ENCODE data around the gene SH3GLB2. TPM values are rescaled to one million over a fixed set of nuclear protein-coding genes. Genes with fewer than 3 reads are reported as not detected.

SH3GLB2 gene
- total RNA-seq, 1 donor from 2014 or later, result 63.8 TPM

DNA sequence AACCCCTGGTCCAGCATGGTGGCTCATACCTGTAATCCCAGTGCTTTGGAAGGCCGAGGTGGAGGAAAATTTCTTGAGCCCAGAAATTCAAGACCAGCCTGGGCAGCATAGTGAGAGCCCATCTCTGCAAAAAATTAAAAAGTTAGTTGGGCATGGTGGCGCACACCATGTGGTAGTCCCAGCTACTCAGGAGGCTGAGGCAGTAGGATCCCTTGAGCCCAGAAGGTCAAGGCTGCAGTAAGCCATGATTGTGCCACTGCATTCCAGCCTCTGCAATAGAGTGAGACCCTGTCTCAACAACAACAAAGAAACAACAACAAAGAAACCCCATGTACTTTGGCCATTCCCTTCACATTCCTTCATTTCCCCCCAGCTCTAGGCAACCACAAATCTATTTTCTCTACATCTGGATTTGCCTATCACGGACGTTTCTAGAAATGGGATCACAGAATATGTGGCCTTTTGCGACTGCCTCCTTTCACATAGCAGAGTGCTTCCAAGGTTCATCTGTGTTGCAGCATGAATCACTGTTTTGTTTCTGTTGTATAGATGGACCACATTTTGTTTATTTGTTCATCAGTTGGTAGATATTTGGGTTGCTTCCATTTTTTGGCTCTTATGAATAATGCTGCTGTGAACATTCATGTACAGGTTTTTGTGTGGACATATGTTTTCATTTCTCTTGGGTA lies 26.2 kb upstream of the SH3GLB2 start:
- DNase-seq (ENCODE audit: extremely low read depth, low read depth, low spot score), result no peak

- DNase-seq (ENCODE audit: extremely low read depth, low read depth, low spot score), result no peak
Measured at GRCh38 chr9:129053020-129053419, 24.9 kb upstream of the SH3GLB2 start.

DNA sequence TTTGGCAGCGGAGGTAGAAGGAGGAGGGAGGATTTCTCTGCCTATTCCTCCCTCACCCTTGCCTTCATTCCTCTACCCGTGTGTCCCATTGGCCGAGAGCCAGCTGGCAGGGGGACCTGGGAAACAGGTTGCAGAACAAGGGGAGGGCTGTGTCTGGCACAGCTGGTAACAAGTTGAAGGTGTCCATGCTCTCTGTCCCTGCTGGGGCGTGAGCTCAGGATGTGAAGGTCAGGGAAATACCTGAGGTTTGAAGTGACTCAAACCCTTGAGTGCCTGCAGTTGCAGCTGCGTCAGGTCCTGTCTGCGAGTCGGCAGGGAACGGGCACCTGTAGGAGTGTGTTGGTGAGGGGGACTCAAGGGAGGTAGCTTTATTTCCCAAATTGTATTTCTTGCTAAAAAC lies 24.5 kb upstream of the SH3GLB2 start:
- DNase-seq (ENCODE audit: extremely low read depth, low read depth, low spot score), result no peak

- DNase-seq (ENCODE audit: extremely low read depth, low read depth, low spot score), result no peak
Measured at GRCh38 chr9:129042016-129042415, 13.9 kb upstream of the SH3GLB2 start.

DNA sequence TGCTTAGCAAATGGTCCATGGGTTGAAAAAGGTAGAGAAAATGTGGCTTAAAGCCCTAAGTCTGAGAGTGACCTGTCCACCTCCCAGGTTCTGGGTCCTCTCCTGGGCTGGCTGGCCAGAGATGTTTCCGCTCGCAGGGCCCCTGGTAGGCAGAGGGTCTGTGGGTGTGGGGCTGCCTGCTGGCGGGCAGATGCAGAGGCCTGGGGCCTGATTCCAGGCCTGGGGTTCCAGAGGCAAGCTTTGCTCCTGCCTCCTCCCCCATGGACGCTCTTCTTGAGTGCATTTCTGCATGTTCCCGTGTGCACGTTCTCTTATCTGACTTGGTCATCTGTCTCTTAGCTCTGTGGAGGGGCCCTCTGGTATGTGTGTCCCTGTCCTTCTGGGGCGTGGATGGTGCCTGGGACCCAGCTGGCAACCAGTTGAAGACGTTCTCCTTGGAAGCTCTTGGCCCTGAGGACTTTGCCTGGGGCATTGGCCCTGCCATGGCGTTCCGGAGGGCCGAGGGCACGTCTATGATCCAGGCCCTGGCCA lies 12.0 kb upstream of the SH3GLB2 start:
- DNase-seq (ENCODE audit: extremely low read depth, low read depth, low spot score), result no peak

- DNase-seq (ENCODE audit: extremely low read depth, low read depth, low spot score), result no peak
Measured at GRCh38 chr9:129038109-129038852, 10.2 kb upstream of the SH3GLB2 start.

DNA sequence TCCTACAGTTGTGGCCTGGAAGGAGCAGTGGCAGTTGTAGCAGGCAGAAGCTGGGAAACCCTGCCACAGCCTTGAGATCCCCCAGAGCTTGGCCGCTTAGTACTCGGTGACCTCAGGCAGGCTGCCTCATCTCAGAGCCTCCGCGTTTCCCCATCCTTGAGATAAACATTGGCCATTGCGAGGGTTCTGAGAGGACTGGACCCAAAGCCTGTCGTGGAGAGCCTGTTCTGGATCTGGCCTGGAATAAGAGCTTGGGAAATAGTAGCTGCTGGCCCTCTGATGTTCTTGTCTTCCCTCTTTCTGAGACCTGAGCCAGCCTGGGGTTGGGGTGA lies 9.6 kb upstream of the SH3GLB2 start:
- no peak for DNase-seq (ENCODE audit: extremely low read depth, low read depth, low spot score)

DNA sequence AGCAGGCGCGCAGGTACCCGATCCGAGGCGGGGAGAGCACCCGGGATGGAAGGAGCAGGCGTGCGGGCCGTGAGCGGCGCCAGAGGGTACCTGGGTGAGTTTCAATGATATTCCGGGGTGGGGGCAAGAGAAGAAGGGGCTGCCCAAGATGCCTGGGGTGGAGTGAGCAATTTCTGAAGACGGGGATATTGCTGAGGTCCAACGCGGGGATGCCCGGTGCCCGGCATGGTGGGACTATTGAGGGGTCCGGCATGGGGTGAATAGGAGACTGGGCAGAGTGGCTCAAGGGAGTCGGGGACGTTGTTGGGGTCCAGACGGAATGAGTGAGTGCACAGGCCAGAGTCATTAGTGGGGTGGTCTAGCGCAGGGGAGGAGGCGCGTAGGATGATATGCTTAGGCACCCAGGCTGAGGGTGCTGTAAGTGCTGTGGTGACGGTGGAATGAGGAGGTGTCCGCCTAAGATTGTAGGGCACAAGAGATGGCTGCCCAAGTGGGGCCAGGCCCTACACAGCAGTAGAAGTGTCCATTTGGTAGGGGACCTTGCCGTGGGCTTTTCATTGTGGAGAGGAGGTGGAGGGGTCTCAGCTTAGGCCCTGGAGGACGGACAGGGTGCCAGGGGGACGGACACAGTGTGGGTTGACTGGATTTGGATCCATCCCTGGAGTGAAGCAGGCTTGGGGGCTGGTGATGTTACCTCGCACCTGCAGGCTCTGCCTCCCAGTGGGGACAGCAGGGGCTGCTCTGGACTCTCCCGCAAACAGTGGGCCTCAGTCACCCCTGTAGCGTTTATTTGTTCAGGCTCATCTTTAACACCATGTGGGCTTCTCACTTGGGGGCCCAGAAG lies 9.0 kb upstream of the SH3GLB2 start:
- DNase-seq (ENCODE audit: extremely low read depth, low read depth, low spot score), result no peak

- DNase-seq (ENCODE audit: extremely low read depth, low read depth, low spot score), result peak; percentile 80
Measured at GRCh38 chr9:129036241-129036922, 8.3 kb upstream of the SH3GLB2 start, which contains the start of gene MIGA2. TSS of gene MIGA2 (plus strand) at chr9:129036626. CDS start at chr9:129040595, 3,969 bp downstream.

DNA sequence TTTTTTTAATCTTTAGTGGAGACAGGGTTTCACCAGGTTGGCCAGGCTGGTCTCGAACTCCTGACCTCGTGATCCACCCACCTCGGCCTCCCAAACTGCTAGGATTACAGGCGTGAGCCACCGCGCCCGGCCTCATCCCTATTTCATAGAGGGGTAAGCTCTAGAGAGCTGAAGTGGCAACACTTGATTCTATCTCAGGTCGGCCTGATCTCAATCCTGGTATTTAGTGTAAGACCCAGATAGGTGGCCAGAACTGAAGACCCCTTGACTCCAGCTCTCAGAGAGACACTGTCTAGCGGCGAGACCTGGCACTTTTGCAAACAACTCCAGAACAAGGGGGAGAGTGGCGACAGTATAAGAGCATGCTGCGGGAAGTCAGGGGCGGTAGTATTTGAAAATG lies 7.7 kb upstream of the SH3GLB2 start:
- DNase-seq (ENCODE audit: extremely low read depth, low read depth, low spot score), result peak; percentile 2

DNA sequence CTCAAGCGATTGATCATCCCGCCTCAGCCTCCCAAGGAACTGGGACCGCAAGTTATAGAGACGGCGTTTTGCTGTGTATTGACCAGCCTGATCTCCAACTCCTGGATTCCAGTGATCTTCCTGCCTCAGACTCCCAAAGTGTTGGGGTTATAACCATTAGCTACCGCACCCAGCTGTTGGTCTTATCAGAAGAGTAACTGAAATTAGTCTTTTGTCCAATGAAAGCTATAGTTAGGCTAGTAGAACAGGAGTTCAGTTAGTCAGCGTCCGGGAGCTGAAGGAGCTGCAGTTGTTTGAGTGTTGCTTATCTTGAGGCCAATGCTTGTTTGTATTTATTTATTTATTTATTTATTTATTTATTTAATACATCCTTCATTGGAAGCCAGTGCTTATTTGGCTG lies 5.1 kb upstream of the SH3GLB2 start:
- DNase-seq (ENCODE audit: extremely low read depth, low read depth, low spot score), result no peak

DNA sequence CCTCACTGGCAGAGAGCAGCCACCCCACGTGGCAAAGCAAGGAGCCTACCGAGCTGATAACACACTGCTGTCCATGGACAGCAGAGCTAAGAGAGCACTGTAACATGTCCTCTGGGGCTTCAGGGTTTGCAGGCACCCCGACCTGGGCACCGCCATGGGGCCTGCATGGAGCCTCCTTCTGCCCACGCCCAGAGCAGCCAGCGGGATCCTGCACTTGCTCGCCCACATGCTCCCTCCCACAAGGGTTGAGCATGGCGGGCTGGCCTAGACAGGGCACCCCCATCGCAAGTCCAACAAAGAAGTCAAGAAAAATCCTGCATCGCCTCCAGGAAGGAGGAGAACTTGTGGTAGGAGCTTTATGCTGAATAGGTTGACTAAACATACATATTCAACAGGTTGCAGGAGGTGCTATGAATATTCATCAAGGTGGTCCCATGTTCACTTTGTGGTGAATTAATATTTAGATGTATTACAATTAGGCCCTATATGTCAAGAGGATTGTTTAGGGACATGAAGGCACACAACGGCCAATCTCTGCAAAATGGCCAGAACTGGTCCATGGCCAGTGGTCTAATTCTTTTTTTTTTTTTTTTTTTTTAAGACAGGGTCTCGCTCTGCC lies 4.5 kb upstream of the SH3GLB2 start:
- DNase-seq (ENCODE audit: extremely low read depth, low read depth, low spot score), result no peak

- DNase-seq (ENCODE audit: extremely low read depth, low read depth, low spot score), result no peak
Measured at GRCh38 chr9:129031514-129031913, 3.4 kb upstream of the SH3GLB2 start.

- no peak for DNase-seq (ENCODE audit: extremely low read depth, low read depth, low spot score)
Measured at GRCh38 chr9:129030191-129030590, 2.1 kb upstream of the SH3GLB2 start.

- DNase-seq (ENCODE audit: extremely low read depth, low read depth, low spot score), result no peak
Measured at GRCh38 chr9:129027685-129028191, 393 bp downstream of the SH3GLB2 start.

GRCh38 chr9:129027224-129027684 lies 877 bp downstream of the SH3GLB2 start:
- no peak for DNase-seq (ENCODE audit: extremely low read depth, low read depth, low spot score)

GRCh38 chr9:129026442-129027223 lies 1.5 kb downstream of the SH3GLB2 start:
- DNase-seq (ENCODE audit: extremely low read depth, low read depth, low spot score), result no peak

- no peak for DNase-seq (ENCODE audit: extremely low read depth, low read depth, low spot score)
Measured at GRCh38 chr9:129023908-129024233, 4.3 kb downstream of the SH3GLB2 start.

Measured in glomerular endothelial cell (primary cell).